ENCODE results near the gene OSGEP.

GRCh38 chr14:20489093-20489994 lies 34.7 kb upstream of the OSGEP start:
- TF ChIP-seq FOXA1 (IDR thresholded peaks at IDR 0.05), result no peak
- TF ChIP-seq HDGF (IDR thresholded peaks at IDR 0.05; ENCODE audit: borderline replicate concordance), result no peak
- TF ChIP-seq ELF4 (IDR thresholded peaks at IDR 0.05), result no peak
- TF ChIP-seq FOXK2 (IDR thresholded peaks at IDR 0.05), result no peak
- no peak for TF ChIP-seq ZNF384 (IDR thresholded peaks at IDR 0.05)
- no peak for TF ChIP-seq CTBP1 (IDR thresholded peaks at IDR 0.05; ENCODE audit: borderline replicate concordance)
- TF ChIP-seq TARDBP (IDR thresholded peaks at IDR 0.05), result no peak
